ENCODE results near the gene TRA2B. TPM values are rescaled to one million over a fixed set of nuclear protein-coding genes. Genes with fewer than 3 reads are reported as not detected.
"Not testable (repeated sequence)": the region's sequence is repeated elsewhere in the genome, so short reads cannot be mapped to it uniquely, and the experiment has no call there.

The TRA2B gene
- total RNA-seq, 1 donor from 2014 or later, result 120 TPM

DNA sequence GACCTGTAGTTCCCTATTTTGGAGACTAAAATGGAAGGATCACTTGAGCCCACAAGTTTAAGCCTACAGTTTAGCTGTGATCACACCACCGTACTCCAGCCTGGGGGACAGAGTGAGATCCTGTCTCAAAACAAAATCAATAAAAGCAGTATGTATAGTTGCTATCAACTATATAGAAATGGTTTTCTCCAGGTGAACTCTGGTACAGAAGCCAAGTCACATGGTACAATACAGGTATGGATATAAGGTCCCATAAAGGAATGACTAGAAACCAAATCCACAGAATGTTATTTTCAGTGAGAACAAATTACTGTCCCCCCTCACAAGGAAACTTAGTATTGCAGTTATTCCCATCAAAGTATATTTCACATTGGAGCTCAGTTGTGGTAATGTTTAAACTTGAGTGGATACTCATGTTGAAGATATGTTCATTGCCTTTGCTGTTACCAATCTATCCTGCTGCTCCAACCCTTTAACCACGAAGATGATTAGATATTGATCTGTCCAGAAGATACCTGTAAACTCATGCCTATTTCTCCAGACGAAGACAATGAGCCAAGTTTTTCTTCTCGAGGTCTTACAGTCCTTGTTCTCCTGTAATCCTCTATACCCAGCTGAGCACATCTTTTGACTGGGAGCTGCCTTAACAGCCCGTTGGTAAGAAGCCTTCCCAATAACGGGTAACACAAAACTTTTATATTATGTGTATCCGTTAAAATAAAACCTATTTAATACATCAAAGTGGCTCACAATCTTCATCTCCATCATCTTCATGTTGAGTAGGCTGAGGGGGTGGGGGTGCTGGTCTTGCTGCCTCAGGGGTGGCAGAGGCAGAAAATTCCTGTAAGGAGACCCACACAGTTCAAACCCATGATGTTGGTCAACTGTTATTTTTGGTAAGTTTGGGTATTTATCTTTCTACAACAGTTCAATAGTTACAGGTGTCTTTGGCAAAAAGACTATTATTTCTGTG, 24.6 kb downstream of the TRA2B start:
- peaks cover 33% of the 10 kb centered on the region for H3K79me2 ChIP-seq (ENCODE audit: insufficient read depth, low read length)
- no peak overlapping the region for H2AFZ ChIP-seq (ENCODE audit: low read depth, low read length)
- peaks cover 10% of the 10 kb centered on the region for H3K36me3 Mint-ChIP-seq (ENCODE audit: low read depth, unreplicated experiment)
- H3K27ac ChIP-seq (ENCODE audit: low read depth, low read length), result no peak overlapping the region
- H3K27me3 Mint-ChIP-seq (ENCODE audit: low read depth, unreplicated experiment), result no peaks in the 10 kb centered on the region
- H3K9me3 Mint-ChIP-seq (ENCODE audit: unreplicated experiment), result no peaks in the 10 kb centered on the region
- no peak overlapping the region for H3K4me2 ChIP-seq (ENCODE audit: low read length)
- H3K36me3 ChIP-seq (ENCODE audit: insufficient read depth, low read length), result peaks cover 52% of the 10 kb centered on the region
- no peak overlapping the region for H3K4me3 ChIP-seq (ENCODE audit: insufficient read depth, low read depth, low read length)
- DNase-seq (ENCODE audit: low read depth), result no peak
- TF ChIP-seq CTCF (IDR thresholded peaks at IDR 0.05; ENCODE audit: insufficient read depth, low read depth, low read length), result no peak
- TF ChIP-seq EZH2 (IDR thresholded peaks at IDR 0.05; ENCODE audit: insufficient read depth, low read length), result no peak
- no peaks in the 10 kb centered on the region for H3K9me3 ChIP-seq (ENCODE audit: insufficient read depth, low read depth, low read length)
- no peak overlapping the region for H3K4me3 Mint-ChIP-seq (ENCODE audit: unreplicated experiment)
- H3K27me3 ChIP-seq (ENCODE audit: insufficient read depth, low read length), result no peaks in the 10 kb centered on the region
- no peak for FAIRE-seq
- no peak overlapping the region for H3K27ac Mint-ChIP-seq (ENCODE audit: unreplicated experiment)
- no peak overlapping the region for H3K9ac ChIP-seq (ENCODE audit: low read length)
- peaks cover 63% of the 10 kb centered on the region for H4K20me1 ChIP-seq (ENCODE audit: insufficient read depth, low read length)
- peaks cover 10% of the 10 kb centered on the region for H3K4me1 Mint-ChIP-seq (ENCODE audit: low read depth, unreplicated experiment)
- H3K4me1 ChIP-seq (ENCODE audit: insufficient read depth, low read length), result no peaks in the 10 kb centered on the region

- Histone ChIP-seq H4K20me1 (ENCODE audit: insufficient read depth, low read length) (peaks cover 56% of the 10 kb centered on the region), H3K4me2 (ENCODE audit: low read length) (no peak overlapping the region), H3K9me3 (ENCODE audit: insufficient read depth, low read depth, low read length) (no peaks in the 10 kb centered on the region), H3K4me3 (ENCODE audit: insufficient read depth, low read depth, low read length) (no peak overlapping the region), H3K27me3 (ENCODE audit: insufficient read depth, low read length) (no peaks in the 10 kb centered on the region), H3K9ac (ENCODE audit: low read length) (no peak overlapping the region), H3K27ac (ENCODE audit: low read depth, low read length) (no peak overlapping the region), H2AFZ (ENCODE audit: low read depth, low read length) (no peak overlapping the region), H3K36me3 (ENCODE audit: insufficient read depth, low read length) (peaks cover 45% of the 10 kb centered on the region), H3K79me2 (ENCODE audit: insufficient read depth, low read length) (peaks cover 26% of the 10 kb centered on the region), H3K4me1 (ENCODE audit: insufficient read depth, low read length) (no peaks in the 10 kb centered on the region)
- Mint-ChIP-seq H3K9me3 (ENCODE audit: unreplicated experiment) (no peaks in the 10 kb centered on the region), H3K27me3 (ENCODE audit: low read depth, unreplicated experiment) (no peaks in the 10 kb centered on the region), H3K27ac (ENCODE audit: unreplicated experiment) (no peak overlapping the region), H3K36me3 (ENCODE audit: low read depth, unreplicated experiment) (peaks cover 10% of the 10 kb centered on the region), H3K4me1 (ENCODE audit: low read depth, unreplicated experiment) (peaks cover 12% of the 10 kb centered on the region), H3K4me3 (ENCODE audit: unreplicated experiment) (no peak overlapping the region)
- FAIRE-seq (no peak), DNase-seq (ENCODE audit: low read depth) (no peak)
- TF ChIP-seq EZH2 (IDR thresholded peaks at IDR 0.05; ENCODE audit: insufficient read depth, low read length), result no peak
- no peak for TF ChIP-seq CTCF (IDR thresholded peaks at IDR 0.05; ENCODE audit: insufficient read depth, low read depth, low read length)
Measured at GRCh38 chr3:185912512-185912911, 25.3 kb downstream of the TRA2B start.

DNA sequence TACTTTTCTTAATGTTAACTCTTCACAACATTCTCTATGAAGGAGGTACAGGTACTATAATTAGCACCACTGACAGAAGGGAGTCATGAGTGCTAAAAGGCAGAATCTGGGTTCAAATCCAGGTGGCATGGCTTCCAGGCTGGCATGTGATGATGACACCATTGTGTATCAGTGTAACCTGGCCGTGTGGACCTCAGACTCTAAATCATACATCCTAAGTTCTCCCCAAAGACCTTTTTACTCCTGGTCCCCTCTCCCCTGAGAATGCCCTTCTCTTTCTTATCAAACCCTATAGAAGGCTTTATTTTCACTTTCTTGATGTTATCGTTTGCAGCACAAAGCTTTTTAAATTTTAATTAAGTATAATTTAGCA, 26.8 kb downstream of the TRA2B start:
- H3K4me3 ChIP-seq (ENCODE audit: insufficient read depth, low read depth, low read length); H3K9me3 ChIP-seq (ENCODE audit: insufficient read depth, low read depth, low read length); H2AFZ ChIP-seq (ENCODE audit: low read depth, low read length); H3K4me3 Mint-ChIP-seq (ENCODE audit: unreplicated experiment); H3K4me2 ChIP-seq (ENCODE audit: low read length); H3K9me3 Mint-ChIP-seq (ENCODE audit: unreplicated experiment); DNase-seq (ENCODE audit: low read depth); FAIRE-seq; H3K36me3 Mint-ChIP-seq (ENCODE audit: low read depth, unreplicated experiment); H3K4me1 ChIP-seq (ENCODE audit: insufficient read depth, low read length); H3K27ac ChIP-seq (ENCODE audit: low read depth, low read length); H3K27me3 Mint-ChIP-seq (ENCODE audit: low read depth, unreplicated experiment); H3K9ac ChIP-seq (ENCODE audit: low read length); H3K27me3 ChIP-seq (ENCODE audit: insufficient read depth, low read length): not testable (repeated sequence)
- Mint-ChIP-seq H3K27ac (ENCODE audit: unreplicated experiment) (peak overlapping the region; percentile 11), H3K4me1 (ENCODE audit: low read depth, unreplicated experiment) (peaks cover 16% of the 10 kb centered on the region)
- H3K79me2 ChIP-seq (ENCODE audit: insufficient read depth, low read length), result peaks cover 13% of the 10 kb centered on the region
- H3K36me3 ChIP-seq (ENCODE audit: insufficient read depth, low read length), result peaks cover 33% of the 10 kb centered on the region
- peaks cover 41% of the 10 kb centered on the region for H4K20me1 ChIP-seq (ENCODE audit: insufficient read depth, low read length)

- not testable (repeated sequence) for H3K27me3 Mint-ChIP-seq (ENCODE audit: low read depth, unreplicated experiment); H3K36me3 Mint-ChIP-seq (ENCODE audit: low read depth, unreplicated experiment); H2AFZ ChIP-seq (ENCODE audit: low read depth, low read length); H3K27me3 ChIP-seq (ENCODE audit: insufficient read depth, low read length); H3K9me3 ChIP-seq (ENCODE audit: insufficient read depth, low read depth, low read length); FAIRE-seq; H3K27ac ChIP-seq (ENCODE audit: low read depth, low read length); H3K9me3 Mint-ChIP-seq (ENCODE audit: unreplicated experiment); H3K4me2 ChIP-seq (ENCODE audit: low read length); H3K9ac ChIP-seq (ENCODE audit: low read length); H3K4me1 ChIP-seq (ENCODE audit: insufficient read depth, low read length); H3K4me3 ChIP-seq (ENCODE audit: insufficient read depth, low read depth, low read length); DNase-seq (ENCODE audit: low read depth); H3K79me2 ChIP-seq (ENCODE audit: insufficient read depth, low read length)
- peak overlapping the region; percentile 11 for H3K27ac Mint-ChIP-seq (ENCODE audit: unreplicated experiment)
- H3K4me1 Mint-ChIP-seq (ENCODE audit: low read depth, unreplicated experiment), result peaks cover 16% of the 10 kb centered on the region
- peaks cover 27% of the 10 kb centered on the region for H3K36me3 ChIP-seq (ENCODE audit: insufficient read depth, low read length)
- H4K20me1 ChIP-seq (ENCODE audit: insufficient read depth, low read length), result peaks cover 36% of the 10 kb centered on the region
- H3K4me3 Mint-ChIP-seq (ENCODE audit: unreplicated experiment), result peak overlapping the region; percentile 1
Measured at GRCh38 chr3:185910322-185911075, 27.3 kb downstream of the TRA2B start.

Measured in astrocyte (in vitro differentiated cells and primary cell).